ENCODE results near the gene YJEFN3. TPM values are rescaled to one million over a fixed set of nuclear protein-coding genes. Genes with fewer than 3 reads are reported as not detected.

YJEFN3 gene
- total RNA-seq, 1 donor from 2014 or later: 2.5 TPM

GRCh38 chr19:19546751-19547162 is 18.0 kb downstream of the YJEFN3 start:
- Histone ChIP-seq H3K27me3 (no peaks in the 10 kb centered on the region), H3K36me3 (no peaks in the 10 kb centered on the region), H3K27ac (no peak overlapping the region), H3K4me3 (no peak overlapping the region), H3K4me1 (peaks cover 11% of the 10 kb centered on the region), H3K9me3 (no peaks in the 10 kb centered on the region)
- TF ChIP-seq CTCF (IDR thresholded peaks at IDR 0.05) (no peak), POLR2AphosphoS5 (IDR thresholded peaks at IDR 0.05; ENCODE audit: insufficient read depth in 1 of 2, low read depth in 1 of 2) (no peak), POLR2A (IDR thresholded peaks at IDR 0.05) (no peak)
- DNase-seq (ENCODE audit: extremely low spot score in 2 of 2): no peak
- intact Hi-C loops (cut with DNase I): loop anchor here (10.0 kb wide), 1 partner anchor 408 kb away; no protein-coding TSS in a partner anchor

GRCh38 chr19:19547674-19548336 is 19.1 kb downstream of the YJEFN3 start:
- intact Hi-C loops (cut with DNase I): loop anchor here (10.0 kb wide), 1 partner anchor 407 kb away; no protein-coding TSS in a partner anchor
- Histone ChIP-seq H3K36me3 (no peaks in the 10 kb centered on the region), H3K27me3 (no peaks in the 10 kb centered on the region), H3K4me1 (peaks cover 6% of the 10 kb centered on the region), H3K27ac (no peak overlapping the region), H3K4me3 (no peak overlapping the region), H3K9me3 (no peaks in the 10 kb centered on the region)
- DNase-seq (ENCODE audit: extremely low spot score in 2 of 2): no peak
- TF ChIP-seq CTCF (IDR thresholded peaks at IDR 0.05): no peak
- no peak for TF ChIP-seq POLR2A (IDR thresholded peaks at IDR 0.05)
- no peak for TF ChIP-seq POLR2AphosphoS5 (IDR thresholded peaks at IDR 0.05; ENCODE audit: insufficient read depth in 1 of 2, low read depth in 1 of 2)

- no peak for DNase-seq (ENCODE audit: extremely low spot score in 2 of 2)
- Histone ChIP-seq H3K9me3 (no peaks in the 10 kb centered on the region), H3K4me3 (no peak overlapping the region), H3K36me3 (no peaks in the 10 kb centered on the region), H3K27ac (no peak overlapping the region), H3K4me1 (peaks cover 6% of the 10 kb centered on the region), H3K27me3 (no peaks in the 10 kb centered on the region)
- TF ChIP-seq POLR2A (IDR thresholded peaks at IDR 0.05) (no peak), POLR2AphosphoS5 (IDR thresholded peaks at IDR 0.05; ENCODE audit: insufficient read depth in 1 of 2, low read depth in 1 of 2) (no peak), CTCF (IDR thresholded peaks at IDR 0.05) (no peak)
- intact Hi-C loops (cut with DNase I): loop anchor here (10.0 kb wide), 1 partner anchor 406 kb away; no protein-coding TSS in a partner anchor
These were observed 20.4 kb downstream of the YJEFN3 start for GRCh38 chr19:19548915-19549759.

- TF ChIP-seq CTCF (IDR thresholded peaks at IDR 0.05) (no peak), POLR2A (IDR thresholded peaks at IDR 0.05) (no peak), POLR2AphosphoS5 (IDR thresholded peaks at IDR 0.05; ENCODE audit: insufficient read depth in 1 of 2, low read depth in 1 of 2) (no peak)
- intact Hi-C loops (cut with DNase I): loop anchor here (10.0 kb wide), 1 partner anchor 405 kb away; no protein-coding TSS in a partner anchor
- no peaks in the 10 kb centered on the region for H3K27me3 ChIP-seq
These were observed 21.2 kb downstream of the YJEFN3 start for GRCh38 chr19:19549804-19550464.

More at GRCh38 chr19:19549804-19550464, 21.2 kb downstream of the YJEFN3 start:
- H3K9me3 ChIP-seq: no peaks in the 10 kb centered on the region
- no peak overlapping the region for H3K4me3 ChIP-seq
- H3K36me3 ChIP-seq: no peaks in the 10 kb centered on the region
- H3K4me1 ChIP-seq: peaks cover 6% of the 10 kb centered on the region
- no peak for DNase-seq (ENCODE audit: extremely low spot score in 2 of 2)
- H3K27ac ChIP-seq: no peak overlapping the region

Measured in vagina (tissue), 2 donors.